SK-N-MC (cell line): ENCODE results near the gene NRROS.

ENCODE experiments used
- EZH2 ChIP-seq: fragments of 200-600 bp; sonication (generic); IDR thresholded peaks from one replicate; pipeline ENCODE4 v1.6.1; 2017; ENCODE audit warnings: antibody characterized with exemption
- FOXP2 ChIP-seq: optimal IDR thresholded peaks from 2 replicates; pipeline ENCODE3; 2011; ENCODE audit warnings: mild to moderate bottlenecking, moderate library complexity; ENCODE audit not compliant: insufficient read depth; ENCODE audit errors: extremely low read length, control extremely low read depth
- POLR2AphosphoS5 ChIP-seq: IDR thresholded peaks from 2 replicates; pipeline ENCODE4 v1.6.1; 2012; ENCODE audit warnings: mild to moderate bottlenecking, low read depth, low read length, borderline replicate concordance

GRCh38 chr3:196689941-196690660 lies 50.6 kb downstream of the NRROS start:
- TF ChIP-seq EZH2, result no peak
- TF ChIP-seq POLR2AphosphoS5, result no peak
- no peak for TF ChIP-seq FOXP2
